DND-41 (cell line): Measurements from ENCODE around the gene SYNC.
"Not testable (repeated sequence)": the region's sequence is repeated elsewhere in the genome, so short reads cannot be mapped to it uniquely, and the experiment has no call there.

ENCODE experiments used
- CTCF ChIP-seq: IDR thresholded peaks from 2 replicates; pipeline ENCODE4 v1.5.1; 2012; ENCODE audit warnings: borderline replicate concordance, low read length, moderate library complexity, mild to moderate bottlenecking; ENCODE audit not compliant: poor library complexity, severe bottlenecking; ENCODE audit errors: extremely low read depth
- EZH2 ChIP-seq: IDR thresholded peaks from 3 replicates; pipeline ENCODE4 v1.6.1; 2012; ENCODE audit warnings: borderline replicate concordance, low read depth, mild to moderate bottlenecking, moderate library complexity, low read length, inconsistent platforms; ENCODE audit not compliant: severe bottlenecking

GRCh38 chr1:32642292-32642827, 60.2 kb downstream of the SYNC start:
- not testable (repeated sequence) for TF ChIP-seq CTCF, EZH2
